IPS-18a (cell line): Measurements from ENCODE around the gene SLC5A4.
A peak's percentile ranks its signal among the peaks of the same experiment; 100 is the strongest.
"Not testable (repeated sequence)": the region's sequence is repeated elsewhere in the genome, so short reads cannot be mapped to it uniquely, and the experiment has no call there.

Experiments used
- H3K27ac ChIP-seq: one replicate; pipeline ENCODE4 v1.5.1; 2013; ENCODE audit warnings: low read length
- H3K27me3 ChIP-seq: one replicate; pipeline ENCODE4 v1.6.1; 2013; ENCODE audit warnings: mild to moderate bottlenecking, low read length; ENCODE audit not compliant: control insufficient read depth, insufficient read depth
- H3K36me3 ChIP-seq: one replicate; pipeline ENCODE4 v1.6.1; 2013; ENCODE audit warnings: low read depth, low read length; ENCODE audit not compliant: control insufficient read depth
- H3K4me1 ChIP-seq: one replicate; pipeline ENCODE4 v1.6.1; 2013; ENCODE audit warnings: low read depth, low read length; ENCODE audit not compliant: control insufficient read depth
- H3K4me3 ChIP-seq: one replicate; pipeline ENCODE4 v1.5.1; 2013; ENCODE audit warnings: low read length
- H3K9ac ChIP-seq: one replicate; pipeline ENCODE4 v1.6.1; 2013; ENCODE audit warnings: mild to moderate bottlenecking, low read length, moderate library complexity
- H3K9me3 ChIP-seq: one replicate; pipeline ENCODE4 v1.6.1; 2013; ENCODE audit warnings: low read depth, low read length; ENCODE audit not compliant: control insufficient read depth

Gene SLC5A4

DNA sequence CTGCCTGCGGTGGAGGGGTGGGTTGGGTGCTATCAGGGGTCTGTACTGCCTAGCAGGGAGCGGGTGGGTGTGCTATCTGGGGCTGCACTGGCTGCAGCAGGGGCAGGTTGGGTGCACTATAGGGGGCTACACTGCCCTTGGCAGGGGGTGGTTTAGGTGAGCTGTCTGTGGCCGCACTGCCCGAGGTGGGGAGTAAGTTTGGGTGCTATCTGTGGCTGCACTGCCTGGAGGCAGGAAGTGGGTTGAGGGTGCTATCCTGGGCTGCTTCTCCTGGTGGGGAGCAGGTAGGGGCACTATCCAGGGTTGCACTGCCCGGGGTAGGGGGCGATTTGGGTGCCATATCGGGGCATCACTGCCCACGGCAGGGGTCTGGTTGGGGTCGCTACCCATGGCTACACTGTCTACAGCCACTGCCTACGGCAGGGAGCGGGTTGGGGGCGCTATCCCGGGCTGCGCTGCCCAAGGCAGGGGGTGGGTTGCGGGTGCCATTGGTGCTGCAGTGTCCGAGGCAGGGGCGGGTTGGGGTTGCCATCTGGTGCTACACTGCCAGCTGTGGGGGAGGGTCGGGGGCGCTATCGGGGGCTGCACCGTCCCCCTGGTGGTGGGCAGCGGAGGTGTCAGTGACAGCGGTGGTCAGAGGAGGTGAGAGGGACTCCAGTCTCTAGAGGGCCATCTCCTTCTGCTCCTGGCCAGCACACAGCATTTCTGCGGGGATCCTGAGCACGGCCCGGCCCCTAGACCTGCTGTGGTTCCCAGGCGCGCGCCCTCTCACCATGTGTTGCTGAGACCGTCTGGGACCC is 49.0 kb downstream of the SLC5A4 start:
- Histone ChIP-seq H3K9me3 (no peaks in the 10 kb centered on the region), H3K27ac (no peak overlapping the region), H3K36me3 (no peaks in the 10 kb centered on the region), H3K4me1 (peaks cover 9% of the 10 kb centered on the region), H3K9ac (no peak overlapping the region), H3K27me3 (peaks cover 49% of the 10 kb centered on the region), H3K4me3 (no peak overlapping the region)

DNA sequence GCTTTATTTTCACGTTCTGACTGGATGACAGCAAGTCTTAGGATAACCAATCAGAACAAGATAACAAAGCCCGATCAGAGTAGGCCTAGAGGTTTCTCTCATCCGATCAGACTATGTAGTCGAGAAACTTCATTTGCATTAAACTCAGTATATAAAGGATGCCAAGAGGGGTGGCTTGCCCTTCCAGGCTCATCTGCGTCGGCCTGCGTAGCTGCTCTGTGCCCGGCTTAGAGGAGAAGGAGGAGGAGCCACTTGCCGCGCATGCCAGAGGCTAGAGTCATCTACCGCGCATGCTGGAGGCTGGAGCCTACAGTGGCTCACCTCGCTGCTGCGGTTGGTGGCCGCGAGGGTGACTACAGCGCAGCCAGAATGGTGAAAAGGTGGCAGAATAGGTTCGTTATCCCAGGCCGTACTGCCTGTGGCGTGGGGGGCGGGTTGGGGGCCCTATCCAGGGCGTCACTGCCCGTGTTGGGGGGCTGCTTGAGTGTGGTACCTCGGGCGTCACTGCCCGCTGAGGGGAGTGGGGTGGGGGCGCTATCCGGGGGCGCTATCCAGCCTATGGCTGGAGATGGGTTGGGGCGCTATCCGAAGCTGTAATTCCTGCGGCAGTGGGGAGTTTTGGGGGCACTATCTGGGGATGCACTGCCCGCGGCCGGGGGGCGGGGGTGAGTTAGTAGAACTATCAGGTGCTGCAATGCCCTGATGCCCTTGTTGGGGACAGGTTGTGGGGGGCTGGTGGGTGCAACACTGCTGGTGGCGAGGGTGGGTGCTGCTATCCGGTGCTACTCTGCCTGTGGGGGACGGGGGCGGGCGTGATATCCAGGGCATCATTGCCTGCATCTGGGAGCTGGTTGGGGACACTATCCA is 50.1 kb downstream of the SLC5A4 start, which contains the start of gene RFPL2:
Gene RFPL2, minus strand, starts transcription at position 218 of the 867 bp plus-strand sequence. CDS start 2,622 bp downstream, outside the sequence.
- H3K4me1 ChIP-seq, result peaks cover 9% of the 10 kb centered on the region
- no peaks in the 10 kb centered on the region for H3K9me3 ChIP-seq
- H3K36me3 ChIP-seq, result no peaks in the 10 kb centered on the region
- H3K9ac ChIP-seq, result no peak within 1 kb of the TSS
- peaks cover 53% of the 10 kb centered on the region for H3K27me3 ChIP-seq
- peak within 1 kb of the TSS; percentile 53 for H3K4me3 ChIP-seq
- H3K27ac ChIP-seq, result no peak within 1 kb of the TSS

DNA sequence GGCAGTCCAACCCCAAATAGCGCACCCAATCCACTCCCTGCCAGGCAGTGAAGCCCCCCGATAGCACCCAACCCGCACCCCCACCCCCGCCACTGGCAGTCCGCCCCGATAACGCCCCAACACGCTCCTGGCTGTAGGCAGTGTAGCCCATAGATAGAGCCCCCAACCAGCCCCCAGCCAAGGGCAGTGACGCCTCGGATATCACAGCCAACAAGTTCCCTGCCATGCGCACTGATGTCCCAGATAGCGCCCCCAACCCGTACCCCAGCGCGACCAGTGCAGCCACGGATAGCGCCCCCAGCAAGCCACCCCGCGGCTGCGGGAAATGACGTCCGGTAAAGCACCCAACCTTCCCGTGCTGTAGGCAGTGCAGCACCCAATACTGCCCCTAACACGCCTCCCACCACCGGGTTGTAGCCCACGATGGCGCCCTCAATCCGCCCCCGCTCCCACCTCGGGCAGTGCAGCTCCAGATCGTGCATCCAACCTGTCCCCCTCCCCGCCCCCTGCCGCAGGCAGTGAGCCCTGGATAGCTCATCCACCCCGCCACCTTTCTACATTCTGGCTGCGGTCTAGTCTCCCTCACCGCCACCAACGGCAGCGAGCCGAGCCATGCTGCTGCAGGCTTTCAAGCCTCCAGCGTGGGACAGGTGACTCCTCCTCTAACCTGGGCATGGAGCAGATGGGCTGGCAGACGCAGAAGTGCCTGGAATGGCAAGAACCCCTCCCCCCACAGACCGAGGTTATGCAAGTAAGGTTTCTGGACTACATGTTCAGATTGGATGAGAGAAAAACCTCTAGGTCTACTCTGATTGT is 50.9 kb downstream of the SLC5A4 start:
- Histone ChIP-seq H3K27ac (no peak overlapping the region), H3K4me1 (peaks cover 9% of the 10 kb centered on the region), H3K9me3 (no peaks in the 10 kb centered on the region), H3K4me3 (peak overlapping the region; percentile 53), H3K27me3 (peaks cover 53% of the 10 kb centered on the region), H3K36me3 (no peaks in the 10 kb centered on the region), H3K9ac (no peak overlapping the region)

DNA sequence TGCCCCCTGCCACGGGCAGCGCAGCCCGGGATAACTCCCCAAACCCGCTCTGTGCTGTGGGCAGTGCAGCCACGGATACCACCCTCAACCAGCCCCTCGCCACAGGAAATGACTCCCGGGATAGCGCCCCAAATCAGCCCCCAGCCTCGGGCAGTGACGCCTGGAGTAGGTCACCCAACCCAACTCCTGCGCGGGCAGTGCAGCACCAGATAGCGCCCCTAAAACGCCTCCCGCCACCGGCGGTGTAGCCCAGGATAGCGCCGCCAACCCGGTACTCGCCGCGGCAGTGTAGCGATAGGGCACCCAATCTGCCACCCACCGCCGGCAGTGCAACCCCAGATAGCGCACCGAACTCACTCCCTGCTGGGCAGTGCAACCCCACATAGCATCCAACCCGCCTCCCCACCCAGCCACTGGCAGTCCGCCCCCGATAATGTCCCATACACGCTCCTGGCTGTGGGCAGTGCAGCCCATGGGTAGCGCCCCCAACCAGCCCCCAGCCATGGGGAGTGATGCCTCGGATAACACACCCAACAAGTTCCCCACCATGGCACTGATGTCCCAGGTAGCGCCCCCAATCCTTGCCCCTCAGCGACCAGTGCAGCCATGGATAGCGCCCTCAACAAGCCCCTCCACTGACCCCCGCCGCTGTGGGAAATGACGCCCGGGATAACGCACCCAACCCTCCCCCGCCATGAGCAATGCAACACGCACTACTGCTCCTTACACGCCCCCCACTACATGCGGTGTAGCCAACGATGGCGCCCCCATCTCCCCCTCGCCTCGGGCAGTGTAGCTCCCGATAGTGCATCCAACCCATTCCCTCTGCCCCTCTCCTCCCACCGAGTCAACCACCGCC is 51.7 kb downstream of the SLC5A4 start:
- peak overlapping the region; percentile 53 for H3K4me3 ChIP-seq
- no peak overlapping the region for H3K9ac ChIP-seq
- H3K9me3 ChIP-seq, result no peaks in the 10 kb centered on the region
- no peak overlapping the region for H3K27ac ChIP-seq
- H3K36me3 ChIP-seq, result no peaks in the 10 kb centered on the region
- peaks cover 53% of the 10 kb centered on the region for H3K27me3 ChIP-seq
- H3K4me1 ChIP-seq, result peaks cover 9% of the 10 kb centered on the region

DNA sequence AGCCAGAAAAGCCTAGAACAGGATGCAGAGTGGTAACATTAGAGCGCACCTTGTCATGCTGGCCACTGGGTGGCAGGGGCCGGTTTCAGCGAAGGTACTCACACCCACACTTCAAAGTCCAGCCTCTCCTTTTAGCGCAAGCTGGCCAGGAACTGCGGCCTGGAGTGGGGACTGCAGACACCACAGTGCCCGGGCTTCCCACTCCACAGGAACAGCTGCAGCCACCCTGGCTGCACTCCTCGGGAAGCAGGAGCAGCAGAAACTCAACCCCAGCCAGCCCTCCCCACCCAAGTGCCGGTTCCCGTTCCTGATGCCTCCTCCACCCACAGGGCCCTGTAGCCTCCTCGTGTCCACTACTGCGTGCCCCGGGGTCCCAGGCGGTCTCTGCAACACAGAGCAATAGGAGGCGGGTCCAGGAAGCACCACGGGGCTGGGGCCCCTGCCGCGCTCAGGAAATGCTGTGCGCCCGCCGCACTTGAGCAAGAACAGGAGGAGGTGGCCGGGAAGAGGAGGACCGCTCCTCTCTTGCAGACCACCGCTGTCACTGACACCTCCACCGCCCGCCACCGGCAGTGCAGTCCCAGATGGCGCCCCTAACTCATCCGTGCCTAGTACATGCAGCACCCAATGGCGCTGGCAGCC is 52.5 kb downstream of the SLC5A4 start:
- H3K36me3 ChIP-seq, result no peaks in the 10 kb centered on the region
- no peaks in the 10 kb centered on the region for H3K9me3 ChIP-seq
- H3K4me3 ChIP-seq, result peak overlapping the region; percentile 53
- H3K4me1 ChIP-seq, result peaks cover 9% of the 10 kb centered on the region
- H3K27ac ChIP-seq, result no peak overlapping the region
- H3K27me3 ChIP-seq, result peaks cover 53% of the 10 kb centered on the region
- H3K9ac ChIP-seq, result no peak overlapping the region

DNA sequence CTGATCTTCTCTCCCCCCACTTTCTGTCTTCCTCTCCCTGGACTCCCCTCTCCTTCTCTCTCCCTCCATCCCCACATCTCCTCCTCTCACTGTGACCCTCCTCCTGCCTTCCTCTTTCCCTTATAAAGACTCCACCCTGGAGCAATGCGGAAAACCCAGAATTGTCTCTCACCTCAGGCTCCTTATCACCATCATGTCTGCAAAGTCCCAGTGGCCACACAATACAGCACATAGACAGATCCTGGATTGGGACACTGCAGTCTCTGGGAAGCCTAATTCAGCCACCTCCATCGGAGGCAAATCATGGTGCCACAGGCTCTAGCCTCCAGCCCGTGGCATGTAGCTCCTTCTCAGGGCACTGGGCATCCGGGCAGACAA is 53.0 kb downstream of the SLC5A4 start:
- Histone ChIP-seq H3K9me3 (no peaks in the 10 kb centered on the region), H3K9ac (no peak overlapping the region), H3K4me1 (peaks cover 9% of the 10 kb centered on the region), H3K27me3 (peaks cover 53% of the 10 kb centered on the region), H3K36me3 (no peaks in the 10 kb centered on the region), H3K27ac (no peak overlapping the region), H3K4me3 (no peak overlapping the region)

DNA sequence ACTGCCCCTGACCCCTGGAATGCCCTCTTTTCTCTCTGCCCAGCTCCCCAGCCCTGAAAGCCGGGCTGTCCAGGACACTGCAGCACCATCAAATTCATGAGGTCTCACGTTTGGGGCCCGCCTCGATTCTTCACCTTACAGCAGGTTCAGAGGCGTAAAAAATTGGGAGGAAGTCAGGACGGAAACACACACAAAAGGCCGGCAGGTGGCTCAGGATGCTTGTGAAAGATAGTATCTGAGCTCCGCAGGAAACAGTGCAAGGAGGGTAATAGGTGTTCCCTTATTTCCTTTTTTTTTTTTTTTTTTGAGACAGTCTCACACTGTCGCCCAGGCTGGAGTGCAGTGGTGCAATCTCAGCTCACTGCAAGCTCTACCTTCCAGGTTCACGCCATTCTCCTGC is 54.4 kb downstream of the SLC5A4 start:
- H3K4me1 ChIP-seq, result peaks cover 9% of the 10 kb centered on the region
- H3K27ac ChIP-seq, result no peak overlapping the region
- peaks cover 48% of the 10 kb centered on the region for H3K27me3 ChIP-seq
- H3K9ac ChIP-seq, result no peak overlapping the region
- no peaks in the 10 kb centered on the region for H3K36me3 ChIP-seq
- no peaks in the 10 kb centered on the region for H3K9me3 ChIP-seq
- no peak overlapping the region for H3K4me3 ChIP-seq

DNA sequence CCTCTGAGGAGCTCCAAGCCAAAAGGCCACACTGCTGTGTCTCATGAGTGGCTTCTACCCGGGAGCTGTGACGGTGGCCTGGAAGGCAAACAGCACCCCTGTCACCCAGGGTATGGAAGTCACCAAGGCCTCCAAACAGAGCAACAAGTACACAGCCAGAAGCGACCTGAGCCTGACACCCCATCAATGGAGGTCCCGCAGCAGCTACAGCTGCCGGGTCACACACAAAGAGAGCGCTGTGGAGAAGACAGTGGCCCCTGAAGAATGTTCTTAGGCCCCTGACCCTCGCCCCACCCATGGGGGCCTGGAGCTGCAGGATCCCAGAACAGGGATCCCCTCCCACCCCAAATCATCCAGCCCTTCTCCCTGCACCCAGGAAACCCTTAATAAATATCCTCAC is 55.2 kb downstream of the SLC5A4 start:
- Histone ChIP-seq H3K27ac (no peak overlapping the region), H3K4me3 (no peak overlapping the region), H3K4me1 (peaks cover 9% of the 10 kb centered on the region), H3K27me3 (peaks cover 40% of the 10 kb centered on the region), H3K9me3 (no peaks in the 10 kb centered on the region), H3K36me3 (no peaks in the 10 kb centered on the region), H3K9ac (no peak overlapping the region)

DNA sequence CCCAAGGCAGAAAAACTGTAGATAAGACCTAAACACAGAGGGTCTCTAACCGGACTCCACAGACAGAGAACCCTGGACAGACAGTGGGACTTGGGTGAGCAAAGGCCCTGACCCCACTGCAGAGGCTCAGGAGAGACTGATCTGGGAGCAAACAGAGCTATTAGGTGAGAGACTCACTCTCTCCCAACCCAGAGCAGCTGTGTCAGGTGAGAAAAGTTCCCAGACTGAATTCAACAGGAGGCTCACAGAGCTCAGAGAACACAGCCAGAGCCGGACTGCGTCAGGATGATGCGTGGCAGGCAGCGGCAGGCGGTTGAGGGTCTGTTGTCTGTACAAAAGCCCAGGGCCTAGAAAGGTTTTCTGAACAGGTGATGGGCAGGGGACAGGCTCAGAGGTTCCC is 55.8 kb downstream of the SLC5A4 start:
- H3K9ac ChIP-seq, result no peak overlapping the region
- H3K27me3 ChIP-seq, result peaks cover 34% of the 10 kb centered on the region

DNA sequence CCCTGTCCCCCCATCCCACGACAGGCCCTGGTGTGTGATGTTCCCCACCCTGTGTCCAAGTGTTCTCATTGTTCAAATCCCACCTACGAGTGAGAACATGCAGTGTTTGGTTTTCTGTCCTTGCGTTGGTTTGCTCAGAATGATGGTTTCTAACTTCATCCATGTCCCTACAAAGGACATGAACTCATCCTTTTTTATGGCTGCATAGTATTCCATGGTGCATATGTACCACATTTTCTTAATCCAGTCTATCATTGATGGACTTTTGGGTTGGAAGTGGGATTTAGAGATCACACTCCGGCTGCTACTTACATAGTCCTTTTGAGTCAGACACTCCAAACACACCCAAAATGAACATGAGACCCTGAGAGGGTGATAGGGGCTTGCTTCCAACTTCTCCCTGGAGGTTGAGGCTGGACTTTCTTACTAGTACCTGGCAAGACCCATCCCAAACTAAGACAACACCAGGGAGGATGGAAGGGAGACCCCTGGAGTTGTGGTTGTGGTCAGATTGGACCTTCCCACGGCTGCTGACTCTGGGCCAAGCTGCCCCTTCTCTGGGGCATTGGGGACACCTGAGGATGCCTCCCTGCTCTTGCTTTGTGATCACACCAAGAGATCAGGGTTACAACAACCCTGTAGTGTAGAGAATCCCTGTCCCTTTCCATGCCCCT is 57.5 kb downstream of the SLC5A4 start:
- not testable (repeated sequence) for H3K4me1 ChIP-seq, H3K9me3 ChIP-seq, H3K36me3 ChIP-seq, H3K9ac ChIP-seq, H3K4me3 ChIP-seq, H3K27ac ChIP-seq
- peaks cover 17% of the 10 kb centered on the region for H3K27me3 ChIP-seq

More for the DNA sequence above, 55.8 kb downstream of the SLC5A4 start:
- Histone ChIP-seq H3K4me3 (no peak overlapping the region), H3K27ac (no peak overlapping the region), H3K36me3 (no peaks in the 10 kb centered on the region), H3K4me1 (peaks cover 6% of the 10 kb centered on the region), H3K9me3 (no peaks in the 10 kb centered on the region)
